Measurements from ENCODE around the gene DICER1.

GRCh38 chr14:95192311-95192710 lies 35.0 kb upstream of the DICER1 start:
- TF ChIP-seq CTCF (IDR thresholded peaks at IDR 0.05; ENCODE audit: insufficient read depth, low read depth, low read length) (no peak), EZH2 (IDR thresholded peaks at IDR 0.05; ENCODE audit: insufficient read depth, low read length) (no peak)

Measured in astrocyte (in vitro differentiated cells and primary cell).